ENCODE results near the gene CLCN5. TPM values are rescaled to one million over a fixed set of nuclear protein-coding genes. Genes with fewer than 3 reads are reported as not detected.

Gene CLCN5
- total and polyA plus RNA-seq, 4 donors, result 2.7 to 18.5 (median 7.5) TPM

DNA sequence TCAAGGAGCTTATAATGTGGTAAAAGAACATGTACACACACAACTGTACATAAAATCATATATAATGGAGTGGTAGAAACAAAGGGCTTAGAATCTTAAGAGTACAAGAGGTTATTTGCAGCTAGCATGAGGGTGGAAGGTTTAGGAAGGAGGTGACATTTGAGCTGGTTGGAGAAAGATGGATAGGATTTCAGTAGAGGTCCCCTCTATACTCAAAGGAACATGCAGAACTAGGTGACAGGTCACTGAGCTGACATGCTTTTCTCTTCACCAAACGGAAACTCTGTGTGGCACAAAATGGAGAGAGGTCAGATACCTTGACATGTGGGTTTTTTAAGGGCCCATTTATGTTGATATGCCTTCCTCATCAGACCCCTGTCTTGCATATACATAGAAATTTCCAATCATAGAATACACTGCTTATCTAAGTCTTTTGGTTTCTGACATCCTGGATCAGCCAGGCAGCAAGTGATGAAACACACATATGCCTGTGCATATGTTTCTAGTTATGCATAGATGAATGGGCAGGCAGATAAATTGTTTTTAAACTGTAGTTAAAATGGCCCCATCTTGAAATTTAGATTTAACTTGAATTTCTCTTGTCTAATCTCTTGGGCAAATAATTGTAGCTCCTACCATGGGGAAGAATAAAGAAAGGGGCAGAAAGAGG is 29.3 kb downstream of the CLCN5 start:
- Histone ChIP-seq H3K4me1 (ENCODE audit: control insufficient read depth in 5 of 5, insufficient read depth in 5 of 5, low read length in 5 of 5) (no peaks in the 10 kb centered on the region), H3K9me3 (ENCODE audit: control insufficient read depth in 4 of 4, insufficient read depth in 3 of 4, low read length in 3 of 4) (peaks cover 0 to 2% (median 0%) of the 10 kb centered on the region in 4 donors), H3K9ac (ENCODE audit: insufficient read depth in 1 of 2, low read length in 2 of 2) (no peak overlapping the region), H3K36me3 (ENCODE audit: control insufficient read depth in 4 of 4, insufficient read depth in 4 of 4, low read length in 4 of 4) (no peaks in the 10 kb centered on the region), H3K27me3 (ENCODE audit: control insufficient read depth in 3 of 3, insufficient read depth in 3 of 3, low read length in 2 of 3) (peaks cover 2 to 3% (median 2%) of the 10 kb centered on the region in 3 donors), H3K4me3 (no peak overlapping the region), H3K27ac (ENCODE audit: low read depth in 1 of 2, low read length in 1 of 2) (no peak overlapping the region)
- ATAC-seq (ENCODE audit: insufficient read depth, low FRiP score) (no peak), DNase-seq (no peak)
- 56 to 93% methylated on average over 1 of the region's 1 CpG for WGBS, 2 donors
- TF ChIP-seq, protein P1, sequence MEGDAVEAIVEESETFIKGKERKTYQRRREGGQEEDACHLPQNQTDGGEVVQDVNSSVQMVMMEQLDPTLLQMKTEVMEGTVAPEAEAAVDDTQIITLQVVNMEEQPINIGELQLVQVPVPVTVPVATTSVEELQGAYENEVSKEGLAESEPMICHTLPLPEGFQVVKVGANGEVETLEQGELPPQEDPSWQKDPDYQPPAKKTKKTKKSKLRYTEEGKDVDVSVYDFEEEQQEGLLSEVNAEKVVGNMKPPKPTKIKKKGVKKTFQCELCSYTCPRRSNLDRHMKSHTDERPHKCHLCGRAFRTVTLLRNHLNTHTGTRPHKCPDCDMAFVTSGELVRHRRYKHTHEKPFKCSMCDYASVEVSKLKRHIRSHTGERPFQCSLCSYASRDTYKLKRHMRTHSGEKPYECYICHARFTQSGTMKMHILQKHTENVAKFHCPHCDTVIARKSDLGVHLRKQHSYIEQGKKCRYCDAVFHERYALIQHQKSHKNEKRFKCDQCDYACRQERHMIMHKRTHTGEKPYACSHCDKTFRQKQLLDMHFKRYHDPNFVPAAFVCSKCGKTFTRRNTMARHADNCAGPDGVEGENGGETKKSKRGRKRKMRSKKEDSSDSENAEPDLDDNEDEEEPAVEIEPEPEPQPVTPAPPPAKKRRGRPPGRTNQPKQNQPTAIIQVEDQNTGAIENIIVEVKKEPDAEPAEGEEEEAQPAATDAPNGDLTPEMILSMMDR (IDR thresholded peaks at IDR 0.05; ENCODE audit: control extremely low read depth, extremely low read depth), result no peak

DNA sequence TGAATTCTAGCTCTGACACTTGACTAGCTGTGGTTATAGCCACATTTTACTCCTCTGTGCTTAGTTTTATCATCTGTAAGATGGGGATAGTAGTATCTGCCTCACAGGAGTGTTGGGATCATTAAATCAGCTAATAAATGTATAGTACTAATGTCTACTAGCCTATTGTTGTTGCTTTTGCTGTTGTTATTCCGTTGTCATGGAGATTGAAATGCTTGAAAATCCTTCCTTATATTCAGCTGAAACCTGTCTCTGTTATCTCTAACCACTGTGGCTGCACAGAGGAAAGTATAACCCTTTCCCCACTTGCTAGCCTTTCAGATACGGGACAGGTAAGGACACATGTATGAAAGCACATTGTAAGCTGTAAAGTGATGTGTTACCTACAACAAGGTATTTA is 33.9 kb downstream of the CLCN5 start:
- H3K36me3 ChIP-seq (ENCODE audit: control insufficient read depth in 4 of 4, insufficient read depth in 4 of 4, low read length in 4 of 4), result no peaks in the 10 kb centered on the region
- peaks cover 0 to 5% (median 0%) of the 10 kb centered on the region in 3 donors for H3K27me3 ChIP-seq (ENCODE audit: control insufficient read depth in 3 of 3, insufficient read depth in 3 of 3, low read length in 2 of 3)
- H3K9ac ChIP-seq (ENCODE audit: insufficient read depth in 1 of 2, low read length in 2 of 2), result no peak overlapping the region
- no peak overlapping the region for H3K27ac ChIP-seq (ENCODE audit: low read depth in 1 of 2, low read length in 1 of 2)
- TF ChIP-seq, protein P1 (IDR thresholded peaks at IDR 0.05; ENCODE audit: control extremely low read depth, extremely low read depth), result no peak
- WGBS, 2 donors, result 64 to 93% methylated on average over 2 of the region's 2 CpGs
- ATAC-seq (ENCODE audit: insufficient read depth, low FRiP score), result no peak
- peaks cover 0 to 2% (median 0%) of the 10 kb centered on the region in 4 donors for H3K9me3 ChIP-seq (ENCODE audit: control insufficient read depth in 4 of 4, insufficient read depth in 3 of 4, low read length in 3 of 4)
- H3K4me1 ChIP-seq (ENCODE audit: control insufficient read depth in 5 of 5, insufficient read depth in 5 of 5, low read length in 5 of 5), result no peaks in the 10 kb centered on the region
- no peak for DNase-seq
- H3K4me3 ChIP-seq, result no peak overlapping the region

- Histone ChIP-seq H3K9ac (ENCODE audit: insufficient read depth in 1 of 2, low read length in 2 of 2) (no peak overlapping the region), H3K27ac (ENCODE audit: low read depth in 1 of 2, low read length in 1 of 2) (no peak overlapping the region), H3K27me3 (ENCODE audit: control insufficient read depth in 3 of 3, insufficient read depth in 3 of 3, low read length in 2 of 3) (peaks cover 0 to 11% (median 0%) of the 10 kb centered on the region in 3 donors), H3K4me1 (ENCODE audit: control insufficient read depth in 5 of 5, insufficient read depth in 5 of 5, low read length in 5 of 5) (no peaks in the 10 kb centered on the region), H3K4me3 (no peak overlapping the region), H3K36me3 (ENCODE audit: control insufficient read depth in 4 of 4, insufficient read depth in 4 of 4, low read length in 4 of 4) (no peaks in the 10 kb centered on the region), H3K9me3 (ENCODE audit: control insufficient read depth in 4 of 4, insufficient read depth in 3 of 4, low read length in 3 of 4) (peaks cover 0 to 2% (median 0%) of the 10 kb centered on the region in 4 donors)
- no peak for DNase-seq
- WGBS, 2 donors, result 73 to 75% methylated on average over 4 of the region's 4 CpGs
- TF ChIP-seq, protein P1 (IDR thresholded peaks at IDR 0.05; ENCODE audit: control extremely low read depth, extremely low read depth), result no peak
- no peak for ATAC-seq (ENCODE audit: insufficient read depth, low FRiP score)
These were observed 36.5 kb downstream of the CLCN5 start for GRCh38 chrX:49958727-49959485.
